GM19468 (cell line): ENCODE data around the gene KDM4C.

Source experiments
- ATAC-seq: cut with Tn5 transposase; IDR thresholded peaks from one replicate; pipeline ENCODE4 v1.9.1; 2021; ENCODE audit warnings: mild to moderate bottlenecking, moderate library complexity, moderate number of reproducible peaks; ENCODE audit not compliant: unreplicated experiment; ENCODE audit errors: extremely low read depth

The KDM4C gene

GRCh38 chr9:6845880-6846279, 88.1 kb downstream of the KDM4C start:
- ATAC-seq: no peak

DNA sequence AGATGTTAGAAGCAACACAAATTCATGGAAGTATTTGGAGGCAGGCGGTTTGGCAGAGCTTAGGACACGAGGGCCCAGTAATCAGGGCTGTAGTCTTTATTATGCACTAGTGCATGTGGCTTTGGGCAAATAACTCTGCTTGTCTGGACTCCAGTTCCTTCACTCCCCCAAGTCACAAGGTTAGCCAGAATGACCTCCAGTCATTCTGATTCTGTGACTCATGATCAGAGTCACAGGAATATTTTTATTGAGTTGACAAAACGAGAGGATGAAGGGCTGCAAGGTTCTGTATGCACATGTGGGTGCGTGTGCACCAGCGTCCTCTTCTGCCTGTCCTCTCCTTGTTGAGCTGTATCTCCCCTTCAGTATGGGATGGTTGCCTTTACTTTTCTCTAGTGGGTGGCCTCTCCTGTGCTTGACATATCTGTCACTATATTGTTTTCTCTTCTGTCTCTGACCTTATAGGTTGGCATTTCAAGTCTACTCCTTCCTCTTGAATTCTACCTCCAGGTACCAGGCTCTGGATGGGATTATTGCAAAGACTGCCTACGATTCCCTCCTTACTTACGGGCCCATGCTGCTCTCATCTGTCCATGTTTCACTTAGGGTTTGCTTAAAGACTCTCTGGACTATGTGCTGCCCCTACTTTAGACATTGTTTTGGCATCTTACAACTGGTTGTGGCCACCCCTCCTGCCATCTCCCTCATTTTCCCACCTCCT, 94.6 kb downstream of the KDM4C start:
- ATAC-seq: no peak

- ATAC-seq: no peak
Measured at GRCh38 chr9:6855860-6856259, 98.1 kb downstream of the KDM4C start.

DNA sequence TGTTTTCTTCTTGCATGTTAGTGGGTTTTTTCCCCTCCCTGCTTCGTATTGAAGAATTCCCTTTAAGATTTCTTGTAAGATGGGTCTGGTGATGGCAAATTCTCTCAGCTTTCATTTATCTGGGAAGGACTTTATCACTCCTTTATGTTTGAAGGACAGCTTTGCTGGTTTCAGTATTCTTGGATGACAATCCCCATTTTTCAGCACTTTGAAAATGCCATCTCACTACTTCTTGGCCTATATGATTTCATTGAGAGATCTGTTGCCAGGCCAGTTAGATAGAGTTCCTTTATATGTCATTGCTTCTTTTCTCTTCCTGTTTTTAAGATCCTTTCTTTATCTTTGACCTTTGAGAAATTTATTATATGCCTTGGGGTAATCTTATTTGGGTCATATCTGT, 106.3 kb downstream of the KDM4C start:
- ATAC-seq: no peak

GRCh38 chr9:6869081-6869948, 111.5 kb downstream of the KDM4C start:
- no peak for ATAC-seq

GRCh38 chr9:6870149-6870548, 112.4 kb downstream of the KDM4C start:
- no peak for ATAC-seq

DNA sequence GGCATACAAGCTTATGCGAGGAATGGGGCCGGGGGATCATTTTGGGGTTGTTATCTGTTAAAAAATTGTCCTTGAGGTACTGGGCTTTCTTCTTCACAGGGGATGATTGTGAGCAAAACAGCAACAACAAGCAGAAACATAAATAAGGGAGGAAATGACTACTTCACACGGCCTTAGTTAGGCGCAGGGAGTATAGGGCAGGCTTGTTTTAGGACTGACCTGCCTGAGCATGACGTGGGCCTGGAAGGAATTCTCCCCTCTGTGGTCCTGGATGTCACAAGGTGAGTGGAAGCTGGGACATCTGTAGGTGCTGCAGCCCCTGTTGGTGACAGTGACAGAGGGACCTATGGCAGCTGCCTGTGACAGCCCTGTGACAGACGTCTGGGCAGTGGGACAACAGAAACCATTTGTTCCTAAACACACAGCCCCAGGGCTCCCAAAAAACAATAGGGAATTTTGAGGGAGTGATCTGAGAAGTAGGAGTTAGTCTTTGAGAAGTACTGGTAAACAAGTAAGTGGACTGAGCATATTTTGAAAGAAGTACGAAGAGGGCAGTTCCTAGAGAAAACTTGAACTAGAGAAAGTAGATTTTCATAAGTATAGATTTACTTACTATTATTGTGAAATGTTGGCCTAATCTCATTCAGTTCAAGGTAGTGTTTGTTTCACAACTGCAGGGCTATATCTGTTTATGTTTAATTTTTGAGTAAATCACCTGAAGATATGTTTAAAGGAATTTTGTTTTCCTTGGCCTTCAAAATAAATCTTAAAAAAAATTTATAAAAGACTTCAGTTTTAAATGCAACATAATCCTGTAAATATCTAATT, 113.1 kb downstream of the KDM4C start:
- no peak for ATAC-seq

DNA sequence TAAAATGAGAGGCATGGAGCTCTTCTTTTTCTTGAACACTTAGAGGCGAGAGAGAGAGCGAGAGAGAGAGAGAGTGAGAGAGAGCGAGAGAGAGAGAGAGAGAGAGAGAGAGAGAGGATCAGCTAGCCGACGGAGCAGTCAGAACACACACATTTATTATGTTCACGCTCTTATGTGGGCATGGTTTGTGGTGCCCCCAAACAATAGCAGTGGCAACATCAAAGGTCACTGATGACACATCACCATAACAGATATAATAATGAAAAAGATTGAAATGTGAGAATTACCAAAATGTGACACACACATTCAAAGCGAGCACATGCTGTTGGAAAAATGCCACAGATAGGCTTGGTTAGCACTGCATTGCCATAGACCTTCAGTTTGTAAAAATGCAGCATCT, 116.1 kb downstream of the KDM4C start:
- no peak for ATAC-seq

GRCh38 chr9:6876195-6876894, 118.6 kb downstream of the KDM4C start:
- ATAC-seq: no peak

GRCh38 chr9:6877671-6878161, 119.9 kb downstream of the KDM4C start:
- no peak for ATAC-seq

DNA sequence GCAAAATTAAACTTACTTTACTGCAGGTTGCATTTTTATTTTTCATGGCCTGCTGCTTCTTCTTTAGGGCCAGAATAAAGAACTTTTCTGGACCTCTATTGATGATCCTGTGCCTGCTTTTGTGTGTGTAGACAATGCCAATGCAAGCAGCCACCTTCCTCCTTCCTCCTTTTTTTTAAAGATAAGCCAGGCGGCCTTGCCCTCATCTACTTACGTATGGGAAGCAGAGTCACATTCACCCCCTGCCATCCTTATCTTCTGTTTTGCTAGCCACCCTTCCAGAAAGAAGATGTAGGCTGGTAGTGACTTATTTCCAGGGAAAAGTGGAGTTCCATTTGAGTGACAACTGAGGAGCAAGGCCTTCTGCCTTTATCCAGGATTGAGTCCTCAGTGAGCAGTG, 122.9 kb downstream of the KDM4C start:
- ATAC-seq: no peak

- no peak for ATAC-seq
Measured at GRCh38 chr9:6884101-6884500, 126.3 kb downstream of the KDM4C start.

DNA sequence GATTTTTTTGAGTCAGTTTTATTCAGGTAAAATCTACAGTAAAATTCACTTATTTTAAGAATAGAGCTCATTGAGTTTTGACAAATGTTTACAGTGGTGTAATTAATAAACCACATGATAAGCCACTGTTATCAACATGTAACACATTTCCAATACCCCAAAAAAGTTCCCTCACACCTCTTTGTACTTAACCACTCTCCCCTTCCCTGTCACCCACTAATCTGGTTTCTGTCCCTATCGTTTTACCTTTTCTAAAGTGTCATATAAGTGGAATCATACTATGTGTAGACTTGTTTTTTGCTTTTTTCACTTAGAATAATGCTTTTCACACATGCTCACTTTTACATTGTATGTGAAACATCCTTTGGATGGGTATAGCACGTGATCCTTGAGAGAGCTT, 127.2 kb downstream of the KDM4C start:
- ATAC-seq: no peak

DNA sequence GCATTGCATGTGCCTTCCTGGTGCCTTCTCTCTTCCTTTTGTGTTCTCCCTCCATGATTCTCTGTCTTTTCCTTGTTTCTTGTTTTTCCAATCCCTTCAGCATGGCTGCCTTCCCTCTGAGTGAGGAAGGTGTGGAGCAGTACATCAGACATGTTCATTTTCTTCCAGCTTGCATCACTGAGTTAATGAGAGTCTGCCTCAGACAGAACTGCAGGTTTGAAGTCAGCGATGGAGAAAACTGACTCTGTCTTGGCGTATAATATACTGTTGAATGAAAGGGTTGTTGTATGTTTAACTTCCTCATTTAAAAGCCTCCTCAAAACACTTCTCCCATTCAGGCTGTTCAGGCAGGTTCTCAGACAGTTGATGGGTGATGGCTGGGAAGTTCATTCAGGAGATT, 129.3 kb downstream of the KDM4C start:
- ATAC-seq: no peak

DNA sequence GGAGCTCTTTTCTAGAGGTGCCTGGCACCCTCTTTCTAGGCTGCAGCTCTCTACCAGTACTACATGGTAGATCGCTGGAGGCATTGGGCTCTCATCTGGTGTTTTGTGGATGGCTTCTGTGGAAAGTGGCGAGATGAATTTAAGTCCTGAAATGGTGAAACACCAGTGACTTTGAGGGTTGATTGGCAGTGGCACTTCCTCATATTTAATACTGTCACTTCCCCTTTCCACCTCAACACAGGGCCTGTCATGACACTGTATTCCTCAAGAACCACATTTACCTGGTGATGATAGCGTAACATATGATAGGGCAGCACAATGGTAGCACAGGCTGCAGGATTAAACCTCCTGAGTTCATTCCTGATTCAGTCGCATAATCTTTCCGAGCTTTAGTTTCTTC, 132.1 kb downstream of the KDM4C start:
- no peak for ATAC-seq

DNA sequence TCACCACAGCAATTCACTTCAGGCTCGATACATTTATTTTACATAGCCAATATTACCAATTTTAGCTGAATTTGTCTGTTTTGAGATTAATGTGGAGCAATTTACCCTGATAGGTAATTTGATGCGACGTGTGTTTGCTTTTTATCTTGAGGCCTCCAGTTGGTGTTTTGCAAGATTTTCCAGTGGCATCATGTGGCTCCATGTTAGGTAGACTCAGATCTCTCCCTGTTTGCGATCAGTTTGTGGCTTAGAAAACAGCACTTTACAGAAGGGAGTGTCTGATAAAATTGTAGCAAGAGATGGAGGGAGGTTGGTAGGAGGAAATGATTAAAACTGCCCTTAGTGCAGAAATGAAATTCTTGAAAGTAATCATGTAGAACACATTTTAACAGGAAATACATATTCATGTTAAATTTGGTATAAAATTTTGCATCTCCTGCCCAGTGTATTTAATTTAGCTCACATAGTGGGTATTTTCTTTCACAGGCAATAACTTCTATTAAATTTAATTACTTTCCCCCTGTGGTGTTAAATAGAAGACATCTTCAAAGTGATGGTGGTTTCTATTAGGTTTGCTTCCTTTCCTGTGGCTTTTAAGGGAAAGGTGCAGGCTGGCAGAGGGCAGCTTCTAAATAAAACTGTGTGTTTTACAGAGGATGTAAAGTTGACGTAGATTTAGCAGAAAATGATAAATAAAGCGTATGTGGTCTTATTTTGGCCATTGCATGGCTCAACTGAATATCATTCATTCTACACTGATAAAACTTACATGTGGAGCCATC, 135.8 kb downstream of the KDM4C start:
- no peak for ATAC-seq

GRCh38 chr9:6894135-6894534, 136.4 kb downstream of the KDM4C start:
- ATAC-seq: peak; percentile 84

DNA sequence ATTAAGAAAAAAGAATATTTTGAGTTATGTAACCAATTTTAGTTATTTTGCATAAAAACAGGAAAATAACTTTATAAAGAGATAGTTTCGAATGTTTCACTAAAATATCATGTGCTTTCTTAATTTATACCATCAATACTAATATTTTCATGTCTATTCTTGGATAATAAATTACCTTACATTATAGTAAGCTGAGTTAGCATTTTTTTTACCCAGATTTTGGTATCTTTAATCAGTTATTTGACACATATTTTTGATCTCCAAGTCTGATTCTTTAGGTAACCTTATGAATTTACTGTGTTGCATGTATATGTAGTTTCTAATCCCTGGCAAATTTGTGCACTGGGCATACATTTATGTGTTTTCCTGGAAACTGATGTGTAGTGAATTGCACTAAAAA, 138.0 kb downstream of the KDM4C start:
- ATAC-seq: no peak

- ATAC-seq: no peak
Measured at GRCh38 chr9:6896562-6896961, 138.8 kb downstream of the KDM4C start.
